ENCODE data around the gene VGLL4.

GRCh38 chr3:11523572-11524101, 120.1 kb downstream of the VGLL4 start:
- TF ChIP-seq CTCF (IDR thresholded peaks at IDR 0.05), result no peak
- no peak for TF ChIP-seq EZH2 (IDR thresholded peaks at IDR 0.05; ENCODE audit: borderline replicate concordance, insufficient read depth, low read depth, low read length, poor library complexity, severe bottlenecking)

Measured in B cell (primary cell).